Measurements from ENCODE around the gene AVPR2.

AVPR2 gene

DNA sequence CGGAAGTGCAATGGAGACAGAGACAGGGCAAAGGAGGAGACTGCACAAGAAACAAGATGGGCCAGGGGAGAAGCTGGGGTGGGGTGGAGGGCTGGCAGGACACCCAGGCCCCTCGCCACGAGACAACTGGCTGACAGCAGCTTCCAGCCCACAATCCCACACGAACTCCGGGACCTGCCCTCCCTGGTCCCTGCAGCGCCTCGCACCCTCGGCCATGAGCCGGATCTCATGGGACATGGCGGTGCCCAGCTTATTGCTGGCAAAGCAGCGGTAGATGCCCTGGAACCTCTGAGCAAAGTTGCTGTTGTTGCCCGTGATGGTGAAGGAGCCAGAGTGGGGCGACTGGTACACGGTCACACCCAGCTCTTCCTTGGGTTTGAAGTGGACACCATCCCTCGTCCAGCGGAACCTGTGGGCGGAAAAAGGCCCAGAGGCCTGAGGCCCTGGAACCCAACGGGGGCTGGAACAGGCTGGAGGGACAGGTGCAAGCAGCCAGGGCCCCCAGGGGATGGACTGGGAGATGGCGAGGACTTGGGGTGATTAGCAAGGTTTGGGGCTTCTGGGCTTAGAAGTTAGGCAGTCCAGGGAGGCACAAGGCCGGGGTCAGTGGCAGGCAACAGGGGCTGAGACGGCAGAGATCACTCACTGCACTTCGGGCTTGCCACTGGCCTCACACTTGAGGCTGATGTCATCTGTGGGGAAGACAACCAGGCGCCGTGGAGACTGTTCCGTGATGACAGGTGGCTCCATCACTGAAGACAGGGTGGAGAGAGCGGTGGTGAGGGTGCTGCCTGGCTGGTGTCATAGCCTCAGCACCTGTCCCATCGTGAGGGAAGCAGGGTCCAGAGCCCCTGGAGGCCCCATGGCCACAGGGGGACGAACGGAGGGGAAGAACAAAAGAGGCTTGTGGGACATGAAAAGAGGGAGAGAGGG is 32.3 kb upstream of the AVPR2 start:
- no peak for DNase-seq

DNA sequence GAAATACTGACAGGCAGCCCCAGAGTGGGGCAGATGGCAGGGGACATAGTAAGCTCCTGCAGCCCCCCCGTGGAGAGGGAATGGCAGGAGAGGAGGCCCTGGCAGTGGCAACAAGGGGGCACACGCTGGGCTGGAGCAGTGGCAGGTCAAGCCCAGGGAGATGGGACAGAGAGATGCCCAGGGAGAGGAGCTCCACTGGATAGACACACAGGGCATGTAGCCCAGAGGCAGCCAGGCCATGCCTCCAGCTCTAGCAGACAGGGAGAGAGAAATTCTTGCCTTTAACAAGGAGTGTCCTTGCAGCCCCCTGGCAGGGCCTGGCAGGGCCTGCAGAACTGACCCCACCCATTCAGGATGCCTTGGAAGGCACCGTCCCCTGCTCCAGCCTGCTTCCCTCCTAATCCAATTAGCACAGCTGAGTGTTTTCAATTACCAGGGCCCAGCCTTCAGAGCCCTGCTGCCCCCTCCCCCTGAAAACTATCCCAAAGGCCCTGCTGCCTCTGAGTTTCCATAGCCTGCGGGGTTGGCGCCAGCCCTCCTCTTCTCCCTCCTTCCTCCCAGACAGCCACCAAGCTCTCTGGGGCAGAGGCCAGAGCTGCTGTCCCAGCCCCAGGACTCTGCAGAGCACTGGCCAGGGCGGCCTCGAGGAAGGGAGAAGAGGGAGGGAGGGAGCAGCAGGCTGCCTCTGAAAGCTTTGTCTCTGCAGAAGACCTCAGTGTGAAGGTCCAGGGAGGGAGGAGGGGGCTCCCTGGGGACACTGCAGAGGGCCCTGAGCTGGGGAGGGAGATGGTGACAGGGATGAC is 31.0 kb upstream of the AVPR2 start:
- no peak for DNase-seq

DNA sequence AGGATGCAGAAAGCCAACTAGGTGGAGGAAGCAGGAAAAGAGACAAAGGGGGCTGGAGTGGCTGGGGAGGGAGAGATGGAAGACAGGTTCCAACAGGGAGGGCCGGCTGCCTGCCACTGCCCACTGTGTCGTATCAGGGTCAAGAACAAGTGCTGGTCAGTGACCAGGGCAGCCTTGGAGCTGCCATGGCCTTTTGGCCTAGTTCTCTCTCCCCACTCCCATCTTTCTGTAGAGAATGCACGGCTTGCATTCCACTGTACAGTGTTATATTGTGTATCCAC is 30.4 kb upstream of the AVPR2 start:
- DNase-seq, result no peak

DNA sequence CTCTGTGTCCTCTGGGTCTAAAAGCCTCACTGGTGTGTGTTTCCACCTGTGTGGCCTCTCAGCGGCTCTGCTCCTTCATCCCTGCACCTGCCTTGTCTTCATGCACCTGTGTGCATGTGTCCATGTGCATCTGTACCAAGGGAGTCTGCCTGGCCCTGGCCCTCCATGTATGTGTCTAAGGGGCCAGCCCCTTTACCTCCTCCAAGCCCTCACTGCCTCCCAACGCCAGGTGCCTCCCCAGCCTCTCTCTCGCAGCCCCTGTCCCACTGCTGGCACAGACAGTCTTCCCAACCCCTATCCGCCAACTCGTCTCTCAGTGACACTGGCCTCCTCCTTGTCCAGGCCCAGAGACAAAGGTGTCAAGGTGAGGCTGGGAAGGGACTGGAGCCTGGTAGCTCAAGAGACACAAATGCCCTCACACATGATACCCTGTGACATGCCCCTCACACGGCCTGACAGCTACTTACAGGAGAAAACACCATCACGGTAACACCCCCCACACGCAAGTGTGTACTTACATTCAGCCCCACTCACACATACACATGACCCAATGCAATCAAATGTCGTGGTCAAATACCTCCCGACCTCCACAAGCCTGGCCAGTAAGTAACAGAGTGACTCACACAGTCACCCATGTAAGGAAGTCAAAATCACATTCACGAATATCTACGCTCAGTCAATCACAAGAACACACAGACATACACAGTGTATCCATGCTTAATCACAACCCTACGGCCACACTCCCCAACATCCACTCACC is 29.9 kb upstream of the AVPR2 start:
- DNase-seq, result no peak

DNA sequence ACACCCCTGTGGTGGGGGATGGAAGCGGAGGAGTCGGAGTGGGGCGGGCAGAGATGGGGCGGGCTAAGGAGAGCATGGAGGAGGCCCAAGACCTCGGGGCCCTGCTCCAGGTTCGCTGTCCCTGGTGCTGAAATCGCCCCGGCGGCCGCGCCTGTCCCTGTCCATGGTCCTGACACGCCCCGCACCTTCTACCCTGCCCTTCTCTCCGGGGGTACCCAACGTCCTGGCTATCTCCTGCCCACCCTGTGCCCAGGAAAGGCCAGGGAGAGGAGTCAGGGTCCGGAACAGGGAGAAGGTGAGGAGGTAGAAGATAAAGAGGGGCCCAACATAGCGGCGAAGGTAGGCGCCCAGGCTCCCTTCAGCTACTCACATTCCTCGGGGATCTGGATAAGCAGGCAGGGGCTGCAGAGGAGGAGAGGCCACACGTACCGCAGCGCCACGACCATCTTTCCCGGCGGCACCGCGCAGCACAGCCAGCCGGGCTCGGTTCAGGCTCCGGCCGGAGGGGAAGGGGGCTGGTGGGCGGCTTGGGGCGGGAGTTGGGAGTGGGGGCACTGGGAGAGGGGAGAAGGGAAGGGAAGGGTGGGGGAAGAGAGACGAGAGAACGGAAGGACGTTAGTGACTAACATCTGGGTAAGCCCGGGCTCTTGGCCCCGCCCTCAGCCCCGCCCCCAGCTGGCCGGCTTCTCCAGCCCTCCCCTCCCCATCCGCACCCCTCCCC is 28.9 kb upstream of the AVPR2 start:
- no peak for DNase-seq

DNA sequence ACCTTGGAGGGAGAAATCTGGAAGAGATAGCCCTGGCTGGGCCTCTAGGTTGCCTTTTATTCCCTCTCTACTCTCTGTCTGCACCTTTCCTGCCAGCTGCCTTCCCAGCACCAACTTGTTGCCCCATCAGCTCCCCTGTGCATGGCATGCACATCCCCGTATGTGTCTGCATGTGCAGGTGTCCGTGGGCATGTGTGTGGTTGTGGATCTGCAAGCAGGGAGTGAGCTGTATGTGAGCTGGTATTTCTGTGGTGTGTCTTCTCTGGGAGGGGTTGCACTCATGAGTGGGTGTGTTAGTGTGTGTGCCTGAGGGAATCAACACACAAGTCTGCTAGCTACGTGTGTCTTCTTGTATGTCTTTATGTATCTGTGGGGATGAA is 28.4 kb upstream of the AVPR2 start:
- DNase-seq, result no peak

DNA sequence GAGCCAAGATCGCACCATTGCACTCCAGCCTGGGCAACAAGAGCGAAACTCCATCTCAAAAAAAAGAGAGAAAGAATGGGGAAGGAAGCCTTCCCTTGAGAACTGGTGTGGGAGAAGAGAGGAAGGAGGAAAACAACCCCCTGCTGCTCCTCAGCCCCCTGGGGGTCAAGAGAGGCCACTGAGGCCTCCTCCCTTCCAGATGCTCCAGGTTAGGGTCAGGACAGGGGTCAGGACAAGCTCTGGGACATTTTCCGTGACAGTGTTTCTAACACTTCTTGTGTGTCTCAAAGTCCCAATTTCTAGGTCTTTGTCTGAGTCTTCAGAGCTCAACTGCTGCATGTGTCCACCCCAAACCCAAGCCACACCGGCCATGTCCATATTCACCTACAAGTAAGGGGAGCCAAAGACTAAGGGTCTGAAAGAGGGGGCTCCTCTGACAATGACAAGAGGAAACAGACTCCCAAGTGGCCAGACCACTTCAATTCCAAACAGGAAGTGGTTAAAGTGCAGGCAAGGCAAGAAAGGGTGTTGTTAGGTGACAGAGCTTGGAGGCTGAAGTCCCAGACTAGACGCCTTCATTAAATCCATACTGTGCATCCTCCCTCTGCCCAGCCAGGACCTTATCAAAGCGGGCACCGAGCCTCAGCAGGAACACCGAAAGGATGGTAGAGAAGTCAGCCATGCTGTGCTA is 26.8 kb upstream of the AVPR2 start:
- no peak for DNase-seq

DNA sequence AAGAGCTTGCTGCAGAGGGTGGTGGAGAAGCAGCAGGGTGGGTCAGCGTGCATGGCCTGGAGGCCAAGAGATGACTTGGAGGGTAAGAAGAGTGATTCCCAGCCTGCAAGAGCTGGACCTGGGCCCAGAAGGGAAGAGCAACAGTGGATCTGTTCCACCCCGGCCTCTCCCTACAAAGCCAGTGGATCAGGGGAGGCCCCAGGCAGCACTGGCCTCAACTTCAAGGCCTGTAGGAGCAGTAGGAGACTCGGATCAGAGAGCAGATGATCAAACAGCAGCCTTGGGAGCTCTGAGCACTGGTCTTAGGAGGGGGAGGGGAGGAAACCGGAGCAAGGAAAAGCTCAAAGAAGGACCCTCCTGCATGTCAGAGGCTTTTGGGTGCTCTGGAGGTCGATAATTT is 26.1 kb upstream of the AVPR2 start:
- DNase-seq, result no peak

DNA sequence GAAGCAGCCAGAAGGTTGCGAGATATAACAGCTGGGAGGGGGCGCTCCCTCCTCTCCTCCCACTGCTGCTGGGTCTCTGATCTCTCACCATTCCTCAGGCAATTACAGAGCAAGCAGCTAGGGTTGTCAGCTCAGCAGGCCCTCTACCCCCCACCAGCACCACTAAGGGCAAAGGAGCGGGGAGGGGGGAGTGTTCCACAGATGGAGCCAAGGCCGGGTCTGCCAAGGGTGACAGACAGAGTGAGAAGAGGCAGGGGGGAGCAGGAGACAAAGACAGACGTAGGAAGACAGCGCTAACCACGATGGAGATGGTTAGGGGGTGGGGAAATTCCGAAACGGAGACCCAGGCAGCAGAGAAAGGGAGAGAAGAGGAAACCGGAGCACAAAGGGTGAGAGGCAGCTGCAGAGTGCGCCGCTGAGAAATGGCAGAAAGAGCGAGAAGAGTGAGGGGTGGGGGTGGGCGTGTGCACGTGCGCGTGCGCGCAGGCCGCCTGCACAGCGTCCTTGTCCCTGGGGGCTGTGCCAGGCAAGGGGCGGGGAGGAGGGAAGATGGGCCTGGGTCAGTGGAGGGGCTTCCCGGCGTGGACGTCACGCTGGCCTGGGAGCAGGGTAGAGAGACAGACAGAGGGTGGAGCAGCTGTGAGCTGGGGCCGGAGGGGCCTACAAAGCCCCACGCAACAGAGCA is 25.4 kb upstream of the AVPR2 start:
- peak; percentile 68 for DNase-seq

DNA sequence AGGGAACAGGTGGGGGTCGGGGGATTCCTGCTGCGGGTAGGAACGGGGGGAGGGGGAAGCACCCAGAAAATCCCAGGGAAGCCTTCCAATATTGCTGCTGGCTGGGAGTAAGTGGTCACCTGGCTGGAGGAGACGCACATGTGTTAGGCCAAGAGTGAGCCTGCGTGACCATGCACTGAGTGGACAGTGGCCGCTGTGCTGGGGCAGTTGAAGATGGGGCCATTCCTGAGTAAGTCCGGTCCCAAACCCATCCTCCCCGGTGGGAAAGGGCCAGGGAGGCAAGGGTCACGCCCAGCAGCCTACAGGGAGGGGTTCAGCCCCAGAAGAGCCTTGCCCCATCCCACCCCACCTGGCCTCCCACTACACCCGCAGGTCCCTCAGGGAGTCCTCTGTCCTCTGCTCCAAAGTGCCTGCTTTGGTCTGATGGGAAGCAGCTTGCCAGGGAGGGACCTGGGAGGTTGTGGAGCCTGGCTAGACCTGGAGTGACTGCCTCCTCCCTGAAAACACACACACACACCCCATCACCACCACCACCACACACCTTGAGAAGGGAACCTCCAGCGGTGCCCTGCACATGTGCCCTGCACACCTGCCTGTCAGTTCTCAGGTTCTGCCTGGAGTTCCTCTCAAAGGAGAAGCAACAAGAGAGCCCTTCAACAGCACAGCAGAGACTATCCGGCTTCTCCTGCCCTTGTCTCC is 24.6 kb upstream of the AVPR2 start:
- no peak for DNase-seq

DNA sequence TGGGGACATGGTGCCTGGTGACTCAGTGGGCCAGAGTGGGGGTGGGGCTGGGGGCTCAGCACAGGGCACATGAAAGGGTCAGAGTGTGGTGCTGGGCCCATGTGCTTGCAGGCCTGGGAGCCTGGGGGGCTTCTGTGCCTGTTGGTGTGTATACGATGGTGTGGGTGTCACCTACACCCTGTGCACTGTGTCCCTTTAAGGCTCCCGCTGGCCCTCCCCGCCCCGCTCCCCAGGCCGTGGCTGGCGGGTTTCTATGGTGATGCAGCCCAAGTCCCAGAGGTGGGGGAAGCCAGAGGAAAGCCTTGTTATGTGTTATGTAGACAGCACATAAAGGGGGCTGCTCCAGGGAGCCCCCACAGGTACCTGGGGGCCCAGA is 24.0 kb upstream of the AVPR2 start:
- DNase-seq, result no peak

DNA sequence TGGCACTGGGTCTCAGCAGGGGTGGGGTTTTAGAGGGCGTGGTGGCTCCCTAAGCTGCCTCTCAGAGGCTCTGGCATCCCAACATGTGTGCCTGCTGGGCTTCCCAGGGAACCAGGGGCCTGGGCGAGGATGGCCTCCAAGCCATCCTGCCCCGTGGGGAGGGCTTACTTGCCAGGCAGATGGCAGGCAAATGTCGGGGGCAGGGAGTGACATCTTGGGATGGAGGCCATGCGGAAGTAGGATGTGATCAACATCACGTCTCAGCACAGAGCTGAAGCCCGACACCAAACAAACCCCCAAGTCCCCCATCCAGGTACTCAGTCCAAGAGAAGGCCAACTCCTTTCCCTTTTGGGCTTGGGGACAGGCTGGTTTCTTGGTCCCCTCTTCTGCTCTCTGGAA is 23.2 kb upstream of the AVPR2 start:
- DNase-seq, result no peak

DNA sequence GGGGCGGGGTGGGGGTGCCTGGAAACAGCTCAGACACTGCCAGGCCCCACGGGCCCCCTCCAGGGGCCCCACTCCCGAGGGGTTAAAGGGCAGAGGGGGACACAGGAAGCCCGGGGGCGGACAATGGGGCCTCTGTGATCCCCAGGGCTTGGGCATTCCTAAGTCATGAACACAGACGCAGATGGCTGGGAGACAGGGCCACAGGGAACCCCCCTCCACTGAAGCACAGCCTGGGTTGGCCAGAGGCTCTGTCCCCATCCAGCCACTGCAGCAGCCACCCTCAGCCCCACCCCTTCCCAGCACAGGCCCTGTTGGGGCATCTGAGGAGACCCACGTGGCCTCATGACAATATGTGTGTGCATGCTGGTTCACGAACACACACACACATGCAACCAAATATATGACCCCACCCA is 22.4 kb upstream of the AVPR2 start:
- DNase-seq, result no peak

DNA sequence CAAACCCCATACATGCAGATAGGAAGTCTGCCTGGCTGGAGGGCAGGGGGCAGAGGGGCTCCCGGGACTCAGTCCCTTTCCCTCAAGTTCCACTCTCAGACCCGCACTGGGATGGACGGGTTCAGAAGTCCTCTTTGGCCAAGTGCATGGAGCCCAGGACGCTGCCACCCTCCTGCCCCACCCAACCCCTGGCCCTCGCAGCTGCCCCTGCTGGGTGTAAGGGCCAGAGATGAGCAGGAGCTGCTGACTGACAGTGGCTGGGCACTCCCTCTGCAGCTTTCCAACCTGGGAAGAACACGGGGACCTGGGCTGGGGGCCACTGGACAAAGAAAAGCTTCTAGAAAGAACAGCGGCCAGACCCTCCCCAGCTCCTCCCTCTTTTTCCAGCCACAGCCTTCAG is 21.9 kb upstream of the AVPR2 start:
- DNase-seq, result no peak

DNA sequence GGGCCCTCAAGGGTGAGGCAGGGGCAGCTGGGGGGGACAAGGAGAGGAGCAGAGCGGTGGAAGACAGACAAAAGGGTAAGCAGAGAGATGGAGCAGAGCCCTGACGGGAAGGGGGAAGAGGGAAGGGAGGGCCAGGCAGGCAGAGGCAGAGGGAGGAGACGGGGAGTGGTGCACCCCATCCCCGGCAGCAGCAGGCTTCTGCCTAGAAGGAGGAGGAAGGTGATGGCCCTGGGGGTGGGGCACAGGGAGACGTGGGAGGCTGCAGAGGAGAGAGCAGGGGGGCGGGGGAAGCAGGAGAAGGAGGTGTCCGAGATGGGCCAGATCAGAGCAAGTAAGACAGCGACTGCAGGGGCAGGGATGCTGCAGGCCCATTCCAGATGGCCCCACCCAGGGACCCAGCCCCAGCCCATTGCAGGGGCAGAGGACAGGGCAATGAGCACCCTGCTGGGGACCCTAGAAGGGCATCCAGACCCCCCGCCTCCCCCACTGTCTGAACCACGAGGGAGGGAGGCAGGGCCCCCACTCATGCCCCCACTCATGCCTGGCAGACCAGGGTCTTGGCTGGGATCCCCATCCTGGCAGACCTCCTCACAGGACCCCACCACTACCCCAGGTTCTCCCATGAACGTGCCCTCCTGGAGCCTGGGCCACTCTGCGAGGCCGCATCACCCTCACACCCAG is 21.2 kb upstream of the AVPR2 start:
- no peak for DNase-seq

DNA sequence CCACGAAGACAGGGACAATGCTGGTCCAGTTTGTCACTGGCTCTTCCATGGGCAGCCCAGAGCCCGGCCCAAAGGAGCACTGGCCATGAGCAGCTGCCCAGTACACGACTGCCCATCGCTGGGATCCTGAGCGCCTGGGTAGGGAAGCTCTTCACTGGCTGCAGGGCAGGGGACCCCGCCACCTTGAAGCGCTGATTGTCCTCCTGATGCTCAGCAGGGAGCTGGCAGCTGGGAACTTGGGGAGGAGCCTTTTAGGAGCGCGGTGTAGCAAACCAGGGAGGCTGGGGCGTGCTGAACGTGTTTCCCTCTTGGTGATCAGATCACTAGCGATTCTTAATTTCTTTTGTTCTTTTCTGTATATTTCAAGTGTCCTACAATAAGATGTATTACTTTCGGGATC is 20.3 kb upstream of the AVPR2 start:
- peak; percentile 24 for DNase-seq

DNA sequence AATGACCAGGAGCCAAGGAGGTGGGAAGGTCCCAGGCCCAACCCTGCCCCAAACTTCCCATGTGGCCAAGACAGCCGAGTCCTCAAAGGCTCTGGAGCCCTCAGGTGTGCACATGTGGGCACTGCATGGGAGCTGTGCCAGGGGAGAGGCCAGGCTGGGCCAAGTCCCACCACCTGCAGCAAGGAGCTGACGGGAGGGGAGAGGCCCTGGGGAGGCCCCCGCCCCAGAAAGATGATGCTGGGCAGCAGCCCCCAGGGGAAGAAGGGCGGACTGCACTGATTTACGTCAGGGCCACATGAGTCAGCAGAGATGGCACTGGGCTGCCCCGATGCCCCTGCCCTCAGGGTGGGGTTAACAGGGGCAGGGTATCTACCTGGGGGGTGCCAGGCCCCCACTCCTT is 19.9 kb upstream of the AVPR2 start:
- DNase-seq, result peak; percentile 47

DNA sequence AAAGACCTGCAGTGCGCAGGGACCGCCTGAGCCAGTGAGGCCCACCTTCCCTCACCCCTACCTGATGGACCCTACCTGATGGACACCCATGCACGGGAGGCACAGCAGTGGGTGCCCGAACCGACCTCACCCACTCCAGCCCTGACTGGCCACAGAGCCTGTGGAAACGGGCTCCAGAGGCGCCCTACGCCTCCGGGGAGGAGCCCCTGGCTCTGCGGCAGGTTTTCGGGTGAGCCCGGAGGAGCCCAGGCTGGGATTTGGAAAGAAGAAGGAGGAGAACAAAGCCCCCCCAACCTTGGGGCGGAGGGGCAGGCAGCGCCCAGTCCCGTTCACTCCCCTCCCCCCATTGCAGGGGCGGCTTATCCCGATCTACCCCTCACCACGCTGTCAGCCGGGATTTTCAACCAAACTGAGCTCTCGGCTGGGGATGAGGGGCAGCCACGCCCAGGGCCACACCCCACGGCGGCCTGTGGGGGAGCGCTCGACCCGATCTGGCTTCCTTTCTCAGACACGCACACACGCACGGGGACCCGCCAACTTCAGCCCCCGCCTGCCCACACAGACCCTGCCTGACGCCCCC is 19.2 kb upstream of the AVPR2 start:
- no peak for DNase-seq

DNA sequence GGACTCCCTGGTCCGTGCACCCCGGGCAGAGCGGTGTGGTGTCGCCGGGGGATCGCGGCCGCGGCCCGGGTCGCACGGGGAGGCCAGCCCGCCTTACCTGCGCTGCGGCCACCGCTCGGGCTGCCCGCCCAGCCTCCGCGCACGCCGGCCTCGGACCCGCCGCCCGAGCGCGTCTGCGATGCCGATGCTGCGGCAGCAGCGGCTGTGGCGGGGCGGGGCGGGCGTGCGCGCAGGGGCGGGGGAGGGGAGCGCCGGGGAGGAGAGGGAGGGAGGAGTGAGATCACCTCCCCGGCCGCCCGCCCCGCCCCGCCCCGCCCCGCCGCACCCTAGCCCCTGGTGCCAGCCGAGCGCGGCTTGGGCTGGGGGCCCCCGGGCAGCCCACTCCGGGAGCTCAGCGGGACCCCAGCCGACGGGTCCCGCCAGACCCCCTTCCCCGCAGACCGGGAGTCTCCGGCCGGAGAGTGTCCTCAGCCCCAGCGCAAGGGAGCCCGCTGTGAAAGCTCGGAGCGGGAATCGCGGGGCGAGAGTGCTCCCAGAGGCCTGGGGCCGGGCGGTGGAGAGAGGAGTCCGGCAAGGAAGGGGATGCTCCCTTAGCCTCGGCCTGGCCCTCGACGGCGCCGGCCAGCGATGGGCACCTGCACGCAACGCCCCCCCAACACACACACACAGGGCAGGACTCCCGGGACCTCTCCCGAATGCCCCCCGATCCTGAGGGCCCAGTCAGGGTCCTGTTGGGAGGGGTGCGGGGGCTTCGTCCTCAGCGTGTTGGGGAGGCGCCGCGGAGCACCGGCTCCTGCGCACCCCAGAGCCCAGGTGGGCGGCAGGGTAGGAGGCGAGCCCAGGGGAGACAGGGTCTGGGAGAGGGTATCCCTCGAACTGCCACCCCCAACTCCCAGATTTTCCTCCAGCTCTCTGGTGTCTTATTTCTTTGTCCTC is 18.2 kb upstream of the AVPR2 start, which contains the start of gene L1CAM:
TSS of gene L1CAM (minus strand) at position 206 of the 936 bp plus-strand sequence. CDS start 10,337 bp downstream, outside the sequence.
- DNase-seq, result peak; percentile 31

Measured in NCI-H345 (cell line).